H1 (cell line): ENCODE data around the gene CTPS1. TPM values are rescaled to one million over a fixed set of nuclear protein-coding genes. Genes with fewer than 3 reads are reported as not detected.

ENCODE experiments used
- CTCF ChIA-PET: fragments of 300-600 bp; sonication (Branson Sonifier 250); formaldehyde crosslinking; loops from one replicate; lab custom pipeline; 2021; ENCODE audit not compliant: partially characterized antibody; lab: Charles Lee
- POLR2A ChIA-PET: fragments of 300-600 bp; sonication (Branson Sonifier 250); formaldehyde crosslinking; loops from one replicate; lab custom pipeline; 2021; ENCODE audit warnings: inconsistent platforms; ENCODE audit not compliant: partially characterized antibody; lab: Charles Lee
- DNase-seq, 2 experiments: peaks; one replicate each; pipeline versions ENCODE4 v3.0.0 to v3.0.0-alpha.2; 2010 to 2022; ENCODE audit warnings: low spot score in 2 of 2, low read depth in 1 of 2, mixed read lengths in 1 of 2
- FAIRE-seq: peaks from 2 replicates; lab custom pipeline; 2011; peaks lifted over from hg19 to GRCh38; lab: Jason Lieb, UNC
- H2AFZ ChIP-seq: 2 replicates; pipeline ENCODE4 v1.8.1; 2012; ENCODE audit warnings: low read length, inconsistent platforms
- H2AK5ac ChIP-seq: 2 replicates; pipeline ENCODE4 v1.6.1; 2013; ENCODE audit warnings: low read depth, low read length
- H2BK120ac ChIP-seq: replicated peaks from 2 replicates; pipeline ENCODE3; 2013; ENCODE audit warnings: low read depth, low read length, inconsistent platforms
- H2BK12ac ChIP-seq: 2 replicates; pipeline ENCODE4 v1.6.1; 2013; ENCODE audit warnings: low read depth, low read length
- H2BK15ac ChIP-seq: 2 replicates; pipeline ENCODE4 v1.6.1; 2013; ENCODE audit warnings: low read length
- H2BK20ac ChIP-seq: 2 replicates; pipeline ENCODE4 v1.6.1; 2013; ENCODE audit warnings: low read length
- H2BK5ac ChIP-seq: 2 replicates; pipeline ENCODE4 v1.6.1; 2013; ENCODE audit warnings: low read depth, low read length
- H3K14ac ChIP-seq: 2 replicates; pipeline ENCODE4 v1.6.1; 2013; ENCODE audit warnings: inconsistent platforms; ENCODE audit not compliant: insufficient read length
- H3K18ac ChIP-seq: 2 replicates; pipeline ENCODE4 v1.6.1; 2013; ENCODE audit warnings: low read length; ENCODE audit errors: extremely low read depth
- H3K23ac ChIP-seq: 2 replicates; pipeline ENCODE4 v1.6.1; 2013; ENCODE audit warnings: inconsistent platforms; ENCODE audit not compliant: insufficient read length
- H3K23me2 ChIP-seq: 2 replicates; pipeline ENCODE4 v1.6.1; 2013; ENCODE audit warnings: low read depth, low read length
- H3K27ac ChIP-seq: 2 replicates; pipeline ENCODE4 v1.6.1; 2011; ENCODE audit warnings: low read depth, low read length, inconsistent platforms
- H3K27me3 ChIP-seq, 4 experiments: replicated peaks in 1 of 4; 1 replicate in 1 of 4; 2 replicates in 3 of 4; pipeline versions ENCODE4 v1.6.1 to v1.8.1; 2011 to 2013; ENCODE audit warnings: low read length in 3 of 4, mild to moderate bottlenecking in 3 of 4, inconsistent platforms in 2 of 4, mixed read lengths in 2 of 4, moderate library complexity in 1 of 4; ENCODE audit not compliant: control insufficient read depth in 3 of 4, insufficient read depth in 3 of 4; ENCODE audit errors: extremely low read depth in 1 of 4
- H3K36me3 ChIP-seq, 4 experiments: 2 replicates each; pipeline versions ENCODE4 v1.6.1 to v1.8.1; 2011 to 2013; ENCODE audit warnings: mild to moderate bottlenecking in 4 of 4, low read length in 3 of 4, moderate library complexity in 2 of 4, control low read depth in 1 of 4, inconsistent platforms in 1 of 4; ENCODE audit not compliant: insufficient read depth in 4 of 4, control insufficient read depth in 2 of 4
- H3K4ac ChIP-seq: replicated peaks from 2 replicates; pipeline ENCODE3; 2013; ENCODE audit warnings: low read length, low read depth, mixed read lengths, inconsistent platforms; ENCODE audit not compliant: insufficient read length
- H3K4me1 ChIP-seq, 4 experiments: replicated peaks in 1 of 4; 1 replicate in 1 of 4; 2 replicates in 3 of 4; pipeline versions ENCODE4 v1.6.1 to v1.8.1; 2011 to 2013; ENCODE audit warnings: low read length in 3 of 4, inconsistent platforms in 2 of 4, mixed read lengths in 1 of 4; ENCODE audit not compliant: insufficient read depth in 4 of 4, control insufficient read depth in 3 of 4
- H3K4me2 ChIP-seq, 2 experiments: 2 replicates each; pipeline versions ENCODE4 v1.6.1 to v1.8.1; 2011 to 2013; ENCODE audit warnings: low read depth in 2 of 2, low read length in 2 of 2, control low read depth in 1 of 2, inconsistent platforms in 1 of 2, mild to moderate bottlenecking in 1 of 2; ENCODE audit not compliant: insufficient read depth in 1 of 2
- H3K4me3 ChIP-seq, 4 experiments: fragments of 200-600, 300-600 bp in 1 of 4; sonication (generic), shearing (Covaris generic), sonication (Bioruptor Twin) in 1 of 4; 2 replicates each; pipeline versions ENCODE4 v1.5.1 to v1.8.1; 2011 to 2016; ENCODE audit warnings: low read length in 4 of 4, low read depth in 3 of 4, control low read depth in 2 of 4, inconsistent platforms in 2 of 4, mild to moderate bottlenecking in 2 of 4, mixed read lengths in 1 of 4, moderate library complexity in 1 of 4; ENCODE audit not compliant: insufficient read depth in 2 of 4; ENCODE audit errors: extremely low read depth in 1 of 4
- H3K56ac ChIP-seq: replicated peaks from 2 replicates; pipeline ENCODE3; 2013; ENCODE audit warnings: low read depth, mild to moderate bottlenecking, mixed read lengths, low read length, inconsistent platforms; ENCODE audit not compliant: insufficient read length
- H3K79me1 ChIP-seq: 2 replicates; pipeline ENCODE4 v1.6.1; 2013; ENCODE audit warnings: low read depth, low read length, control low read depth
- H3K79me2 ChIP-seq, 2 experiments: 2 replicates each; pipeline versions ENCODE4 v1.6.1 to v1.8.1; 2012 to 2013; ENCODE audit warnings: low read length in 2 of 2, mild to moderate bottlenecking in 2 of 2, inconsistent platforms in 1 of 2; ENCODE audit not compliant: insufficient read depth in 2 of 2, control insufficient read depth in 1 of 2
- H3K9ac ChIP-seq, 4 experiments: replicated peaks in 1 of 4; 1 replicate in 1 of 4; 2 replicates in 3 of 4; pipeline versions ENCODE4 v1.6.1 to v1.8.1; 2011 to 2013; ENCODE audit warnings: low read depth in 3 of 4, low read length in 3 of 4, control low read depth in 2 of 4, mild to moderate bottlenecking in 2 of 4, moderate library complexity in 2 of 4, inconsistent platforms in 1 of 4; ENCODE audit errors: extremely low read depth in 1 of 4
- H3K9me3 ChIP-seq, 2 experiments: 2 replicates each; pipeline versions ENCODE4 v1.6.1 to v1.8.1; 2012 to 2013; ENCODE audit warnings: mild to moderate bottlenecking in 2 of 2, moderate library complexity in 2 of 2, control low read depth in 1 of 2, inconsistent platforms in 1 of 2, low read depth in 1 of 2, low read length in 1 of 2, mixed read lengths in 1 of 2; ENCODE audit not compliant: insufficient read depth in 2 of 2
- H4K20me1 ChIP-seq, 2 experiments: replicated peaks in 1 of 2; 2 replicates each; pipeline versions ENCODE3 to v1.8.1; 2011 to 2013; ENCODE audit warnings: inconsistent platforms in 2 of 2, low read length in 2 of 2, mild to moderate bottlenecking in 1 of 2; ENCODE audit not compliant: insufficient read depth in 2 of 2, control insufficient read depth in 1 of 2
- H4K5ac ChIP-seq: 2 replicates; pipeline ENCODE4 v1.6.1; 2013; ENCODE audit warnings: low read length, low read depth, mixed read lengths, inconsistent platforms; ENCODE audit not compliant: insufficient read length
- H4K8ac ChIP-seq: 2 replicates; pipeline ENCODE4 v1.8.0; 2013; ENCODE audit warnings: mild to moderate bottlenecking, moderate library complexity, low read length, inconsistent platforms; ENCODE audit not compliant: insufficient read depth; ENCODE audit errors: extremely low read depth
- H4K91ac ChIP-seq: replicated peaks from 2 replicates; pipeline ENCODE3; 2013; ENCODE audit warnings: low read length, mixed read lengths, inconsistent platforms; ENCODE audit not compliant: insufficient read length
- BCL11A ChIP-seq, 2 experiments: IDR thresholded peaks; one replicate each; pipeline ENCODE4 v1.6.1; 2011; ENCODE audit warnings: low read depth in 2 of 2, low read length in 2 of 2, mild to moderate bottlenecking in 2 of 2
- HDAC2 ChIP-seq, 2 experiments: fragments of 300-600 bp in 1 of 2; sonication (generic) in 1 of 2; IDR thresholded peaks; 2 replicates each; pipeline ENCODE4 v1.6.1; 2011 to 2012; ENCODE audit warnings: low read depth in 2 of 2, low read length in 2 of 2, mild to moderate bottlenecking in 2 of 2, moderate library complexity in 2 of 2, borderline replicate concordance in 1 of 2, inconsistent platforms in 1 of 2
- POLR2AphosphoS5 ChIP-seq: IDR thresholded peaks from 2 replicates; pipeline ENCODE4 v1.6.1; 2011; ENCODE audit warnings: low read depth, low read length
- SIN3A ChIP-seq, 2 experiments: IDR thresholded peaks in 1 of 2; conservative IDR thresholded peaks in 1 of 2; 2 replicates each; pipeline ENCODE4 v1.6.1; 2011 to 2012; ENCODE audit warnings: low read length in 2 of 2, improper control_type of control experiment in 1 of 2, low read depth in 1 of 2, mild to moderate bottlenecking in 1 of 2
- SIX5 ChIP-seq: IDR thresholded peaks from 2 replicates; pipeline ENCODE4 v1.6.1; 2011; ENCODE audit warnings: mild to moderate bottlenecking, low read depth, low read length
- TAF7 ChIP-seq: optimal IDR thresholded peaks from 2 replicates; pipeline ENCODE3; 2011; ENCODE audit warnings: low read depth, mild to moderate bottlenecking, inconsistent platforms, low read length, moderate library complexity, borderline replicate concordance
- YY1 ChIP-seq: IDR thresholded peaks from 2 replicates; pipeline ENCODE4 v1.6.1; 2011; ENCODE audit warnings: low read depth, mild to moderate bottlenecking, low read length
- WGBS, 2 experiments: shearing (Covaris generic) in 1 of 2; methylation state at CpG; one replicate each; pipeline versions ENCODE4 v1.1.6 to v1.1.7; 2013 to 2015; ENCODE audit warnings: low lambda C conversion rate in 2 of 2, mixed read lengths in 2 of 2, inconsistent platforms in 1 of 2, low coverage in 1 of 2, missing lambda C conversion rate in 1 of 2; ENCODE audit not compliant: insufficient replicate concordance in 2 of 2, insufficient coverage in 1 of 2, insufficient read length in 1 of 2; ENCODE audit errors: extremely low coverage in 1 of 2, missing lambda C conversion rate in 1 of 2; 5-methylcytosine and 5-hydroxymethylcytosine counted together
- polyA plus RNA-seq, 7 experiments: library from polyadenylated mRNA; depleted of rRNA in 3 of 7; stranded (reverse) in 5 of 7; unstranded in 2 of 7; fragments of >200 nt in 5 of 7; fragments of 200-250 nt in 2 of 7; gene quantifications; 1 replicate in 5 of 7; 2 replicates in 1 of 7; 4 replicates in 1 of 7; pipeline versions ENCODE4 v1.2.1 to v1.2.3, GENCODE V29; 2011 to 2013; ENCODE audit warnings: missing spikeins in 2 of 7, mixed read lengths in 2 of 7
- total RNA-seq: library from RNA; stranded (reverse); fragmentation: NEBNext Ultra II Directional; extraction: Animal tissue kit (Norgen Biotek cat#: 25700); gene quantifications from 2 replicates; pipeline ENCODE4 v1.2.1, GENCODE V29; 2021
- TF ChIP-seq, protein P1 (sequence below): IDR thresholded peaks from 2 replicates; pipeline ENCODE4 v1.6.1; 2012; ENCODE audit warnings: low read length, inconsistent platforms
- TF ChIP-seq, protein P2 (sequence below), 3 experiments: IDR thresholded peaks; 1 replicate in 2 of 3; 2 replicates in 1 of 3; pipeline versions ENCODE4 v1.5.1 to v1.6.1; 2011; ENCODE audit warnings: low read length in 3 of 3, mild to moderate bottlenecking in 3 of 3, inconsistent platforms in 2 of 3, low read depth in 1 of 3, moderate library complexity in 1 of 3; ENCODE audit not compliant: insufficient read depth in 1 of 3; ENCODE audit errors: control extremely low read depth in 1 of 3

The CTPS1 gene
- total and polyA plus RNA-seq, 2 of the 8 experiments (the other 6 are each of a cell fraction or from before 2014, with no cell fraction given) = 35.5 to 103 TPM

- H3K4ac ChIP-seq = no peak overlapping the region
- H3K4me3 ChIP-seq = no peak overlapping the region
- H2AFZ ChIP-seq = no peak overlapping the region
- no peaks in the 10 kb centered on the region for H3K4me1 ChIP-seq
- H4K91ac ChIP-seq = no peak overlapping the region
- H3K79me2 ChIP-seq = no peaks in the 10 kb centered on the region
- no peak overlapping the region for H2BK15ac ChIP-seq
- H3K23ac ChIP-seq = no peak overlapping the region
- H3K9me3 ChIP-seq = no peaks in the 10 kb centered on the region
- CTCF ChIA-PET = interaction anchor here (8.2 to 25.1 kb wide), 3 partner anchors 11 to 81 kb away, joined by 82 to 917 read pairs (median 275); partner anchors contain the start of gene CITED4
- no peak overlapping the region for H2BK5ac ChIP-seq
- H2BK20ac ChIP-seq = no peak overlapping the region
- H4K20me1 ChIP-seq = no peaks in the 10 kb centered on the region
- no peak overlapping the region for H2BK12ac ChIP-seq
- H3K79me1 ChIP-seq = no peaks in the 10 kb centered on the region
- no peaks in the 10 kb centered on the region for H3K36me3 ChIP-seq
- H4K8ac ChIP-seq = no peak overlapping the region
- H3K27ac ChIP-seq = no peak overlapping the region
- H3K56ac ChIP-seq = no peak overlapping the region
- no peak overlapping the region for H2AK5ac ChIP-seq
- no peak overlapping the region for H3K9ac ChIP-seq
- H2BK120ac ChIP-seq = no peak overlapping the region
- no peak for DNase-seq
- H4K5ac ChIP-seq = no peak overlapping the region
- H3K4me2 ChIP-seq = no peak overlapping the region
- H3K18ac ChIP-seq = no peak overlapping the region
- POLR2A ChIA-PET = interaction anchor here (1.1 to 1.5 kb wide), 2 partner anchors 12 to 79 kb away, joined by 4 to 5 read pairs; no protein-coding TSS in a partner anchor
- H3K23me2 ChIP-seq = no peaks in the 10 kb centered on the region
- 93% methylated on average over 6 of the region's 6 CpGs; no CpG with 5 or more reads in 1 of the 2 experiments for WGBS, 2 experiments
- no peak overlapping the region for H3K14ac ChIP-seq
- FAIRE-seq = no peak
- H3K27me3 ChIP-seq = no peaks in the 10 kb centered on the region
- TF ChIP-seq TAF7 (no peak), BCL11A (IDR thresholded peaks at IDR 0.05; ENCODE audit: low read depth in 2 of 2, low read length in 2 of 2) (no peak), SIN3A (conservative IDR thresholded peaks at IDR 0.05 in 1 of 2, IDR thresholded peaks at IDR 0.05 in 1 of 2; ENCODE audit: low read depth in 1 of 2, low read length in 2 of 2) (no peak), POLR2AphosphoS5 (no peak), YY1 (no peak), HDAC2 (IDR thresholded peaks at IDR 0.05; ENCODE audit: borderline replicate concordance in 1 of 2, low read depth in 2 of 2, low read length in 2 of 2) (no peak), SIX5 (no peak)
- TF ChIP-seq, protein P1, sequence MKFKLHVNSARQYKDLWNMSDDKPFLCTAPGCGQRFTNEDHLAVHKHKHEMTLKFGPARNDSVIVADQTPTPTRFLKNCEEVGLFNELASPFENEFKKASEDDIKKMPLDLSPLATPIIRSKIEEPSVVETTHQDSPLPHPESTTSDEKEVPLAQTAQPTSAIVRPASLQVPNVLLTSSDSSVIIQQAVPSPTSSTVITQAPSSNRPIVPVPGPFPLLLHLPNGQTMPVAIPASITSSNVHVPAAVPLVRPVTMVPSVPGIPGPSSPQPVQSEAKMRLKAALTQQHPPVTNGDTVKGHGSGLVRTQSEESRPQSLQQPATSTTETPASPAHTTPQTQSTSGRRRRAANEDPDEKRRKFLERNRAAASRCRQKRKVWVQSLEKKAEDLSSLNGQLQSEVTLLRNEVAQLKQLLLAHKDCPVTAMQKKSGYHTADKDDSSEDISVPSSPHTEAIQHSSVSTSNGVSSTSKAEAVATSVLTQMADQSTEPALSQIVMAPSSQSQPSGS = no peak
- TF ChIP-seq, protein P2, sequence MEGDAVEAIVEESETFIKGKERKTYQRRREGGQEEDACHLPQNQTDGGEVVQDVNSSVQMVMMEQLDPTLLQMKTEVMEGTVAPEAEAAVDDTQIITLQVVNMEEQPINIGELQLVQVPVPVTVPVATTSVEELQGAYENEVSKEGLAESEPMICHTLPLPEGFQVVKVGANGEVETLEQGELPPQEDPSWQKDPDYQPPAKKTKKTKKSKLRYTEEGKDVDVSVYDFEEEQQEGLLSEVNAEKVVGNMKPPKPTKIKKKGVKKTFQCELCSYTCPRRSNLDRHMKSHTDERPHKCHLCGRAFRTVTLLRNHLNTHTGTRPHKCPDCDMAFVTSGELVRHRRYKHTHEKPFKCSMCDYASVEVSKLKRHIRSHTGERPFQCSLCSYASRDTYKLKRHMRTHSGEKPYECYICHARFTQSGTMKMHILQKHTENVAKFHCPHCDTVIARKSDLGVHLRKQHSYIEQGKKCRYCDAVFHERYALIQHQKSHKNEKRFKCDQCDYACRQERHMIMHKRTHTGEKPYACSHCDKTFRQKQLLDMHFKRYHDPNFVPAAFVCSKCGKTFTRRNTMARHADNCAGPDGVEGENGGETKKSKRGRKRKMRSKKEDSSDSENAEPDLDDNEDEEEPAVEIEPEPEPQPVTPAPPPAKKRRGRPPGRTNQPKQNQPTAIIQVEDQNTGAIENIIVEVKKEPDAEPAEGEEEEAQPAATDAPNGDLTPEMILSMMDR (IDR thresholded peaks at IDR 0.05; ENCODE audit: control extremely low read depth in 1 of 3, insufficient read depth in 1 of 3, low read depth in 1 of 3, low read length in 3 of 3) = no peak
Observed at GRCh38 chr1:40938393-40938792, 41.1 kb upstream of the CTPS1 start.
